ENCODE results near the gene IPCEF1.

DNA sequence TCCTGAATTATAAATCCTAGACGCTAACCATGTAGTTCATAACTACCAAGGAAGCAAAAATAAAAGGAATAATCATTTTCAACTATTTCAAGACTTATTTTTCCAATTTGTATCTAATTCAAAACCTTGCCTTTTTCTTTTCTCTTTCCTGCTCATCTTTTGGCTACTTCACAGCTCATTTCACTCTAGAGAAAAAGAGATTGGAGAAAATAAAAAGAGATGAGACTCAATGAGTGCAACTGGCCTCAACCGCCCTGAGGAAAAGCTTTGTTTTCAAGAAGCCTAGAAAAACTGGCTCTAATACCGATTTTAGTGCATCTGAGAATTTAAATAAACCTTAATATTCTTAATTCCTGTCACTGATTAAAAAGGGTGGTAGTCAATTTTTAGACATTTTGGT is 36.4 kb downstream of the IPCEF1 start:
- TF ChIP-seq, protein P1, sequence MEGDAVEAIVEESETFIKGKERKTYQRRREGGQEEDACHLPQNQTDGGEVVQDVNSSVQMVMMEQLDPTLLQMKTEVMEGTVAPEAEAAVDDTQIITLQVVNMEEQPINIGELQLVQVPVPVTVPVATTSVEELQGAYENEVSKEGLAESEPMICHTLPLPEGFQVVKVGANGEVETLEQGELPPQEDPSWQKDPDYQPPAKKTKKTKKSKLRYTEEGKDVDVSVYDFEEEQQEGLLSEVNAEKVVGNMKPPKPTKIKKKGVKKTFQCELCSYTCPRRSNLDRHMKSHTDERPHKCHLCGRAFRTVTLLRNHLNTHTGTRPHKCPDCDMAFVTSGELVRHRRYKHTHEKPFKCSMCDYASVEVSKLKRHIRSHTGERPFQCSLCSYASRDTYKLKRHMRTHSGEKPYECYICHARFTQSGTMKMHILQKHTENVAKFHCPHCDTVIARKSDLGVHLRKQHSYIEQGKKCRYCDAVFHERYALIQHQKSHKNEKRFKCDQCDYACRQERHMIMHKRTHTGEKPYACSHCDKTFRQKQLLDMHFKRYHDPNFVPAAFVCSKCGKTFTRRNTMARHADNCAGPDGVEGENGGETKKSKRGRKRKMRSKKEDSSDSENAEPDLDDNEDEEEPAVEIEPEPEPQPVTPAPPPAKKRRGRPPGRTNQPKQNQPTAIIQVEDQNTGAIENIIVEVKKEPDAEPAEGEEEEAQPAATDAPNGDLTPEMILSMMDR (conservative IDR thresholded peaks at IDR 0.05; ENCODE audit: low read length) = no peak
- no peak for TF ChIP-seq EZH2phosphoT487 (IDR thresholded peaks at IDR 0.05; ENCODE audit: borderline replicate concordance)
